ENCODE measurements around the gene ATL3. TPM values are rescaled to one million over a fixed set of nuclear protein-coding genes. Genes with fewer than 3 reads are reported as not detected.

ATL3 gene
- total and polyA plus RNA-seq, 2 donors (not counting 3 experiments of a cell fraction or from before 2014, with no cell fraction given): 21.7 to 70.2 TPM

GRCh38 chr11:63672156-63672463, 934 bp upstream of the ATL3 start:
- POLR2A ChIA-PET: interaction anchor here (2.0 kb wide), 1 partner anchor 9 kb away, joined by 11 read pairs; the partner anchor contains the start of gene RTN3
- Histone ChIP-seq H3K79me2 (ENCODE audit: control insufficient read depth, insufficient read depth, low read length) (peaks cover 34% of the 10 kb centered on the region), H2AFZ (ENCODE audit: low read depth, low read length) (no peak overlapping the region)

More at GRCh38 chr11:63672156-63672463, 934 bp upstream of the ATL3 start:
- no peaks in the 10 kb centered on the region for H3K27me3 ChIP-seq (ENCODE audit: control insufficient read depth in 2 of 2, insufficient read depth in 2 of 2, low read length in 2 of 2)
- CTCF ChIA-PET: interaction anchor here (0.9 to 3.7 kb wide), 5 partner anchors 10 to 67 kb away, joined by 3 to 30 read pairs (median 10); partner anchors contain the start of gene RTN3
- H3K9me3 ChIP-seq (replicated peaks; ENCODE audit: control insufficient read depth, insufficient read depth, low read length): no peaks in the 10 kb centered on the region
- H3K4me3 ChIP-seq (replicated peaks in 1 of 3; ENCODE audit: insufficient read depth in 1 of 3, low read depth in 1 of 3, low read length in 3 of 3): no peak overlapping the region
- no peak overlapping the region for H3K9ac ChIP-seq (replicated peaks; ENCODE audit: extremely low read depth, insufficient read depth, low read length)
- H3K36me3 ChIP-seq (ENCODE audit: control insufficient read depth in 2 of 2, extremely low read depth in 1 of 2, insufficient read depth in 2 of 2, low read length in 2 of 2): no peaks in the 10 kb centered on the region
- intact Hi-C loops (cut with micrococcal nuclease): no loop called here
- H3K4me1 ChIP-seq (ENCODE audit: control insufficient read depth, extremely low read depth, insufficient read depth, low read length): peaks cover 15% of the 10 kb centered on the region
- no peaks in the 10 kb centered on the region for H3K9me1 ChIP-seq (replicated peaks; ENCODE audit: control insufficient read depth, extremely low read depth, insufficient read depth, low read length)
- H3K4me2 ChIP-seq (ENCODE audit: insufficient read depth, low read length): no peak overlapping the region
- TF ChIP-seq POLR2AphosphoS5 (IDR thresholded peaks at IDR 0.05; ENCODE audit: insufficient read depth, low read depth, low read length) (no peak), FOS (IDR thresholded peaks at IDR 0.05; ENCODE audit: borderline replicate concordance, insufficient read depth, low read length) (no peak), JUN (IDR thresholded peaks at IDR 0.05; ENCODE audit: borderline replicate concordance, insufficient read depth, insufficient read length, low read depth) (no peak), EZH2 (IDR thresholded peaks at IDR 0.05; ENCODE audit: borderline replicate concordance, low read depth, low read length, severe bottlenecking) (no peak), MAX (IDR thresholded peaks at IDR 0.05; ENCODE audit: insufficient read depth, insufficient read length) (no peak), MYC (IDR thresholded peaks at IDR 0.05; ENCODE audit: low read depth, low read length) (no peak), CTCF (IDR thresholded peaks at IDR 0.05; ENCODE audit: extremely low read depth in 1 of 2, insufficient read depth in 1 of 2, low read depth in 1 of 2, low read length in 2 of 2) (no peak), GATA2 (IDR thresholded peaks at IDR 0.05; ENCODE audit: insufficient read depth, insufficient read length, low read depth, low read length) (no peak), POLR2A (IDR thresholded peaks at IDR 0.05; ENCODE audit: low read depth, low read length) (no peak)
- dilution Hi-C loops (cut with MboI; ENCODE audit: extremely low pct_ligation_motif_present, low sequenced_read_pairs): no loop called here
- H3K27ac ChIP-seq (ENCODE audit: insufficient read depth, low read depth, low read length): no peak overlapping the region
- DNase-seq (ENCODE audit: low read depth, low spot score): no peak
- FAIRE-seq: no peak
- BruUV-seq (replicated peaks): no TSS peak
- peaks cover 3% of the 10 kb centered on the region for H4K20me1 ChIP-seq (replicated peaks; ENCODE audit: control insufficient read depth, extremely low read depth, insufficient read depth, low read length)

All from endothelial cell of umbilical vein (primary cell).